ENCODE measurements around the gene ADM5.

- TF ChIP-seq EZH2 (IDR thresholded peaks at IDR 0.05) (no peak), POLR2AphosphoS5 (IDR thresholded peaks at IDR 0.05; ENCODE audit: borderline replicate concordance, low read depth, low read length) (no peak), FOXP2 (optimal IDR thresholded peaks at IDR 0.05; ENCODE audit: control extremely low read depth, extremely low read length, insufficient read depth) (no peak)
These were observed 43.8 kb upstream of the ADM5 start for GRCh38 chr19:49645592-49645991.

Data from SK-N-MC (cell line).